ENCODE data around the gene DIAPH3. TPM values are rescaled to one million over a fixed set of nuclear protein-coding genes. Genes with fewer than 3 reads are reported as not detected.

DIAPH3 gene
- polyA plus RNA-seq, 1 of the 3 experiments (the other 2 are of a cell fraction) = 5.4 TPM

DNA sequence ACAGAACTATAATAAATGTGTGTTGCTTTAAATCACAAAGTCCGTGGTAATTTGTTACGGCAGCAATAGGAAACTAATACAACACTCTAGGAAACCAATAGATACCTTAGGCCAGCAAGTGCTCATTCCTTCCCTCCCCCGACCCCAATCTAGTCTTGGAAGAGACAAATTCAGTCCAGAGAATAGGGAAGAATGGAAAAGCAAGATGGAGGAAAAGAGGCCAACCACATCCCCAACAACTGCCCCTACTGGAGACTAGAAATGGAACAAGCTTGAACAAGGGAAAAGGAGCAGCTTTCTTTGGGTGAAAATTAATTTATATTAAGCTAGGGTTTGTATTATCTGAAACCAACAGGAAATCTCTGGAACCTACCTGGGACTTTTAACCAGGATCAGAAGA lies 54.4 kb downstream of the DIAPH3 start (continued):
- TF ChIP-seq, protein P1, sequence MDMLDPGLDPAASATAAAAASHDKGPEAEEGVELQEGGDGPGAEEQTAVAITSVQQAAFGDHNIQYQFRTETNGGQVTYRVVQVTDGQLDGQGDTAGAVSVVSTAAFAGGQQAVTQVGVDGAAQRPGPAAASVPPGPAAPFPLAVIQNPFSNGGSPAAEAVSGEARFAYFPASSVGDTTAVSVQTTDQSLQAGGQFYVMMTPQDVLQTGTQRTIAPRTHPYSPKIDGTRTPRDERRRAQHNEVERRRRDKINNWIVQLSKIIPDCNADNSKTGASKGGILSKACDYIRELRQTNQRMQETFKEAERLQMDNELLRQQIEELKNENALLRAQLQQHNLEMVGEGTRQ (IDR thresholded peaks at IDR 0.05; ENCODE audit: borderline replicate concordance, low read depth, low read length) = no peak
- no peak for TF ChIP-seq RFX5 (IDR thresholded peaks at IDR 0.05; ENCODE audit: low read length)
- TF ChIP-seq, protein P2, sequence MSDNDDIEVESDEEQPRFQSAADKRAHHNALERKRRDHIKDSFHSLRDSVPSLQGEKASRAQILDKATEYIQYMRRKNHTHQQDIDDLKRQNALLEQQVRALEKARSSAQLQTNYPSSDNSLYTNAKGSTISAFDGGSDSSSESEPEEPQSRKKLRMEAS (IDR thresholded peaks at IDR 0.05; ENCODE audit: low read depth) = no peak
- TF ChIP-seq, protein P3, sequence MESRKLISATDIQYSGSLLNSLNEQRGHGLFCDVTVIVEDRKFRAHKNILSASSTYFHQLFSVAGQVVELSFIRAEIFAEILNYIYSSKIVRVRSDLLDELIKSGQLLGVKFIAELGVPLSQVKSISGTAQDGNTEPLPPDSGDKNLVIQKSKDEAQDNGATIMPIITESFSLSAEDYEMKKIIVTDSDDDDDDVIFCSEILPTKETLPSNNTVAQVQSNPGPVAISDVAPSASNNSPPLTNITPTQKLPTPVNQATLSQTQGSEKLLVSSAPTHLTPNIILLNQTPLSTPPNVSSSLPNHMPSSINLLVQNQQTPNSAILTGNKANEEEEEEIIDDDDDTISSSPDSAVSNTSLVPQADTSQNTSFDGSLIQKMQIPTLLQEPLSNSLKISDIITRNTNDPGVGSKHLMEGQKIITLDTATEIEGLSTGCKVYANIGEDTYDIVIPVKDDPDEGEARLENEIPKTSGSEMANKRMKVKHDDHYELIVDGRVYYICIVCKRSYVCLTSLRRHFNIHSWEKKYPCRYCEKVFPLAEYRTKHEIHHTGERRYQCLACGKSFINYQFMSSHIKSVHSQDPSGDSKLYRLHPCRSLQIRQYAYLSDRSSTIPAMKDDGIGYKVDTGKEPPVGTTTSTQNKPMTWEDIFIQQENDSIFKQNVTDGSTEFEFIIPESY (IDR thresholded peaks at IDR 0.05; ENCODE audit: borderline replicate concordance, low read depth) = no peak
- TF ChIP-seq GABPA (IDR thresholded peaks at IDR 0.05; ENCODE audit: low read depth) = no peak
- TF ChIP-seq FOXM1 (IDR thresholded peaks at IDR 0.05; ENCODE audit: low read depth) = no peak

DNA sequence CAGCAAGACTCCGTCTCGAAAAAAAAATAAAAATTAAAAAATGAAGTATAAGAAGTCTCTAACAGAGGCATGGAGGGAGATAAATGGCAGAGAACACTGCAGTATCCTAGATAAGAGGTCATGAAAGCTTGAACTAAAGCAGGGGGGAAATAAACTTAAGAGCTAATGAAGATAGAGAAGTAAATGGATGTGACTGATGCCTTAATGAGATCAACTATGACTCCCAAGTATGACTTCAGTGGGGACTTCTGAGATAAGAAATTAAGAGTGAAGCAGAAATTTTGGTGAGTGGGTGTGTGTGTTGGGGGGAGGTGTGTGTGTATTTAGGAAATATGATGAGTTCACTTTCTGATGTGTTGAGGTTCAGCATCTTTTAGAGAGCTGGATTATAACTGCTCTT lies 55.1 kb downstream of the DIAPH3 start:
- ChIA-PET POLR2A (no interaction called here), CTCF (interaction anchor here (1.6 kb wide), 1 partner anchor 21 kb away, joined by 3 read pairs; no protein-coding TSS in a partner anchor)
- Histone ChIP-seq H3K9ac (no peak overlapping the region), H3K79me2 (ENCODE audit: insufficient read depth) (peaks cover 83% of the 10 kb centered on the region), H3K27me3 (ENCODE audit: insufficient read depth) (no peaks in the 10 kb centered on the region), H3K36me3 (replicated peaks in 1 of 2; ENCODE audit: control insufficient read depth in 1 of 2, insufficient read depth in 2 of 2, low read length in 1 of 2) (peaks cover 7 to 18% of the 10 kb centered on the region in 2 experiments), H3K27ac (ENCODE audit: low read depth in 2 of 2, low read length in 1 of 2) (no peak overlapping the region), H3K9me3 (no peaks in the 10 kb centered on the region), H4K20me1 (ENCODE audit: insufficient read depth) (no peaks in the 10 kb centered on the region; the same call in 1 of the 2 replicates), H2AFZ (ENCODE audit: low read depth) (no peak overlapping the region; the same call in 1 of the 2 replicates), H3K4me3 (ENCODE audit: low read depth in 2 of 2, low read length in 1 of 2) (no peak overlapping the region), H3K4me1 (ENCODE audit: control insufficient read depth in 1 of 2, insufficient read depth in 2 of 2, low read depth in 1 of 2, low read length in 1 of 2) (peaks cover 0 to 4% of the 10 kb centered on the region in 2 experiments; a peak in 2 of 4 replicates), H3K4me2 (no peak overlapping the region), H3F3A (replicated peaks; ENCODE audit: insufficient read depth) (peaks cover 16% of the 10 kb centered on the region), H3K9me2 (no peaks in the 10 kb centered on the region)
- 98% methylated on average over 2 of the region's 2 CpGs for WGBS (ENCODE audit: low lambda C conversion rate)
- TF ChIP-seq POLR2AphosphoS5 (IDR thresholded peaks at IDR 0.05; ENCODE audit: low read depth, low read length) (no peak), TAF1 (IDR thresholded peaks at IDR 0.05; ENCODE audit: borderline replicate concordance, low read depth, low read length) (no peak), EP300 (IDR thresholded peaks at IDR 0.05; ENCODE audit: borderline replicate concordance in 1 of 2, low read depth in 1 of 2, low read length in 1 of 2) (no peak), FOXM1 (IDR thresholded peaks at IDR 0.05; ENCODE audit: low read depth) (no peak), RFX5 (IDR thresholded peaks at IDR 0.05; ENCODE audit: low read length) (no peak), NRF1 (IDR thresholded peaks at IDR 0.05; ENCODE audit: low read depth, low read length) (no peak), SIN3A (IDR thresholded peaks at IDR 0.05; ENCODE audit: borderline replicate concordance, low read depth, low read length) (no peak), TEAD4 (IDR thresholded peaks at IDR 0.05; ENCODE audit: borderline replicate concordance, insufficient read depth) (no peak), SMC3 (IDR thresholded peaks at IDR 0.05; ENCODE audit: low read depth, low read length) (no peak), MEF2A (IDR thresholded peaks at IDR 0.05; ENCODE audit: borderline replicate concordance, low read depth) (no peak), TCF12 (IDR thresholded peaks at IDR 0.05) (no peak), GABPA (IDR thresholded peaks at IDR 0.05; ENCODE audit: low read depth) (no peak)
- TF ChIP-seq, protein P4, sequence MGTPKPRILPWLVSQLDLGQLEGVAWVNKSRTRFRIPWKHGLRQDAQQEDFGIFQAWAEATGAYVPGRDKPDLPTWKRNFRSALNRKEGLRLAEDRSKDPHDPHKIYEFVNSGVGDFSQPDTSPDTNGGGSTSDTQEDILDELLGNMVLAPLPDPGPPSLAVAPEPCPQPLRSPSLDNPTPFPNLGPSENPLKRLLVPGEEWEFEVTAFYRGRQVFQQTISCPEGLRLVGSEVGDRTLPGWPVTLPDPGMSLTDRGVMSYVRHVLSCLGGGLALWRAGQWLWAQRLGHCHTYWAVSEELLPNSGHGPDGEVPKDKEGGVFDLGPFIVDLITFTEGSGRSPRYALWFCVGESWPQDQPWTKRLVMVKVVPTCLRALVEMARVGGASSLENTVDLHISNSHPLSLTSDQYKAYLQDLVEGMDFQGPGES (IDR thresholded peaks at IDR 0.05; ENCODE audit: low read depth, low read length) = no peak
- TF ChIP-seq, protein P5, sequence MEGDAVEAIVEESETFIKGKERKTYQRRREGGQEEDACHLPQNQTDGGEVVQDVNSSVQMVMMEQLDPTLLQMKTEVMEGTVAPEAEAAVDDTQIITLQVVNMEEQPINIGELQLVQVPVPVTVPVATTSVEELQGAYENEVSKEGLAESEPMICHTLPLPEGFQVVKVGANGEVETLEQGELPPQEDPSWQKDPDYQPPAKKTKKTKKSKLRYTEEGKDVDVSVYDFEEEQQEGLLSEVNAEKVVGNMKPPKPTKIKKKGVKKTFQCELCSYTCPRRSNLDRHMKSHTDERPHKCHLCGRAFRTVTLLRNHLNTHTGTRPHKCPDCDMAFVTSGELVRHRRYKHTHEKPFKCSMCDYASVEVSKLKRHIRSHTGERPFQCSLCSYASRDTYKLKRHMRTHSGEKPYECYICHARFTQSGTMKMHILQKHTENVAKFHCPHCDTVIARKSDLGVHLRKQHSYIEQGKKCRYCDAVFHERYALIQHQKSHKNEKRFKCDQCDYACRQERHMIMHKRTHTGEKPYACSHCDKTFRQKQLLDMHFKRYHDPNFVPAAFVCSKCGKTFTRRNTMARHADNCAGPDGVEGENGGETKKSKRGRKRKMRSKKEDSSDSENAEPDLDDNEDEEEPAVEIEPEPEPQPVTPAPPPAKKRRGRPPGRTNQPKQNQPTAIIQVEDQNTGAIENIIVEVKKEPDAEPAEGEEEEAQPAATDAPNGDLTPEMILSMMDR (IDR thresholded peaks at IDR 0.05) = no peak
- no peak for DNase-seq

Data from SK-N-SH (cell line).